HG02588 (cell line): Measurements from ENCODE around the gene IGFBP3.

Experiments
- ATAC-seq: cut with Tn5 transposase; IDR thresholded peaks from one replicate; pipeline ENCODE4 v1.9.1; 2021; ENCODE audit warnings: mild to moderate bottlenecking, moderate library complexity; ENCODE audit not compliant: unreplicated experiment

IGFBP3 gene

DNA sequence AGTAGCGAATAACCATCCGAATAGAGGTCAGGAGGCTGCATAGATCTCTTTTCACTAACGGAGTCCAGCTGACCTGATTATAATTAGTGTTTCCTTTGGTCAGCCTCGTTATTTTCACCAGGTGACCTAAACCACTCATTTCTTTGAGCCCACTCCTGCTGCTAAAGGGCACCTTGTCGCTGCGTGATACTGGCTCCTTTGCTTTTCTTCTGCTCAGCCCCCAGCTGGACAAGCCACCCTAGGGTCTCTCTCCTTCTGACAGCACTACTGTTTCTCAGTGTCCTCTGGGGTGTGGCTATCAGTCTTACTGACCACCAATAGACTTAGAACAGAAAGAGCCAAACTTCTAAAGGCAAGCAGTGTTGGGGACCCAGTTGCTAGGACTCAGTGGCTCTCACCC, 2.7 kb upstream of the IGFBP3 start:
- no peak for ATAC-seq

DNA sequence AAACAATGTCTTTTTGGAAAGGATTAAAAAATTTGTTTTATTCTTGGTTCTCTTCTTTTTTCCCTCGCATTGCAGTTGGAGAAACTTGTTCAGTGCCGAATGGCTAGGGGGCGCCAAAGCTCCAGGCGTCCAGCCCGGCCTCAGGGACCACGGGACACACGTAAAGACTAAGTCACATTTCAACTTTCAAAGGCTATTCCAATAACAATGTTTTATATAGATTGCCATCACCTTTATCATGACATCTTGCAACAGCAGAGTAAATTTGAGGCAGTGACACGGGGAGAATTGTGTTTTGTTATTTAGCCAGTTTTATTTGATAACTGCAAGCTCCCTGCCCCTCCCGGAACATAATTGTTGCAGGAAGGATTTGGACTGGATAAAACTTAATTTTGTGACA, 2.2 kb upstream of the IGFBP3 start:
- no peak for ATAC-seq

DNA sequence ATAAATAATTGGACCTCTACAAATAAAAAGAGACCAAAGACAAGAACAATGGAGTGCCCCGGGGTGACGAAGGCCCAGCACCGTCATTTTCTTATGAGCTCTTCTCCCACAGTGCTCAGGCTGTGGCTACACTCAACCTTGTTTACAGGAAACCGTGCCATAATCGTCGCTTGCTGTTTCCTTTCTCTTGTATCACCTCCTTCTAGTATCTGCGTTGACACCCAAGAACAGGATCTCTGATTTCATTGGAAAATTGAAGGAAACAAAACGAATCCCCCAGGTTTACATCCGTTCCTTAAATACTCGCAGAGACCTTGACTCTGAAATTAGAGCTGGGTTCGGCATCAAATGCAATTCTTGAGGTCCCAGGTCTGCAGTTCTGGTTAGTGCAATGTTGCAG, 1.7 kb upstream of the IGFBP3 start:
- no peak for ATAC-seq

DNA sequence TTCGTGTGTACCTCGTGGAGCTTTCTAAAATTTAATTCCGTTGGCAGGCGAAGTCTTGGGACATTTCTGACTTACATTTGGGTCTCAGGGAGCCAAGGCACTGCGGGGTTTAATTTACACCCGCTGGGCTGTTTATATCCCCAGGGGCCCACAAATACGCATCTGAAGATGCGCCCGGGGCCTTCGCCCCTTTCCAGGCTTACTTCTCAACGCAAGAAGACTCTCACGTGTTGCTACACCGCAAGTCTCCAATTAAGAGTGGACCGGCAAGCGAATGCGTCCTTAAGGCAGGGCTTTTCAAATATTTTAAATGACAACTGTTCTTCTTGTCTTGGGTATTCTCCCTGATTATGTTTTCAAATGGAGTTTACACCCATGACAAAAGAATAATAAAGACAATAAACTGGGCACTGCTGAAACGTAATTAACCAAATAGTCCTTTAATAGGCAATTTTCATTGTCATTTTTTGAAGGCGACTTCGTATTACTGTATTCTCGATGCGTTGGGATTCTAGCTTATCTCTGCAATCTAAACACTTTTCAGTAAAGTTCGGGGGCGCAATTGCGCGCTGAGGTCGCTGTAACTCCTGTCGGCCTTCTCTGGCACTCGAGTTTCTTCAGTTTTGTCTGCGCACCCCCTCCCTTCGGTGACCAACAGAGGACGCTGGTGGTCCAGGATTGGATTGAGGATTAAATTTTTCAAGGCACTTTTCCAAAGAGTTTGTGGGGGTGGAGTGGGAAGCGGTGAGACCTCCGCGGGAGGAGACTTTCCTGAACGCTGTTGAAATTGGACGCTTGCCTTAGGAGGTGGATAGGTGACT, 837 bp upstream of the IGFBP3 start:
- ATAC-seq, result no peak

DNA sequence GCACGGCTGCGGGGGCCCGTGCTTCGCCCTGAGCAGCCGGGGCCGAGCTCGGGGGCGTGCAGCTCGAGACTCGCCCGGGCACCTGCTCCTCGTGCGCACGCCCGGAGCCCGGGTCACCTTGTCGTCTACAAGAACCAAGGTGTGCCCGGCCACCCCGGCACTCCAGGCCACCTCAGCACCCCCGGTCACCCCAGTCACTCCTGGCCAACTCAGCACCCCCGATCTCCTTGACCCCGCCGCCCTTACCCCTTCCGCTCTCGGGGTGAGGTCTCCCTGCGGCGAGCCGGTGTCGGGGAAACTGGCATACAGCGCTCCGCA, 268 bp upstream of the IGFBP3 start:
- ATAC-seq, result no peak

DNA sequence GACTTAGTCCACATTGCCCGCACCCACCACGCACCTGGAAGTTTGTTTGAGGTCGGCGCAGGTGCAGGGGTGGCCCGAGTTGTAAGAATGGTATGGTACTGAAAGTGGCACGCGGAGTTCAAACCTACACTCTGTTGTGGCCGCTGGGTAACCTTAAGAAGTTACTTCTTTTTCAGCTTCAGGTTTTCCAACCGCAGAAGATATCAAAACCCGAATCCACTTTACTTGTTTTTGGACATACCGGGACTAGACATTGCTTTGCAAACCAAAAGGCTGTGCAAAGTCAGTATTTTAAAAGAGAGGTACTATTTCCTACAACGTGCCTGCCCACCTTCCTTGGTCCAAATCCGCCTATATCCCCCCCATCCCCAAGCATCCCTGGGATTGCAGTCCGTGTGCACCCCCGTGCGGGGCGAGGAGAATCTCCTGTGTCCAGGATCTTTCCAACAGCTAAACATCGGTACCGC, 1.0 kb downstream of the IGFBP3 start:
- no peak for ATAC-seq

DNA sequence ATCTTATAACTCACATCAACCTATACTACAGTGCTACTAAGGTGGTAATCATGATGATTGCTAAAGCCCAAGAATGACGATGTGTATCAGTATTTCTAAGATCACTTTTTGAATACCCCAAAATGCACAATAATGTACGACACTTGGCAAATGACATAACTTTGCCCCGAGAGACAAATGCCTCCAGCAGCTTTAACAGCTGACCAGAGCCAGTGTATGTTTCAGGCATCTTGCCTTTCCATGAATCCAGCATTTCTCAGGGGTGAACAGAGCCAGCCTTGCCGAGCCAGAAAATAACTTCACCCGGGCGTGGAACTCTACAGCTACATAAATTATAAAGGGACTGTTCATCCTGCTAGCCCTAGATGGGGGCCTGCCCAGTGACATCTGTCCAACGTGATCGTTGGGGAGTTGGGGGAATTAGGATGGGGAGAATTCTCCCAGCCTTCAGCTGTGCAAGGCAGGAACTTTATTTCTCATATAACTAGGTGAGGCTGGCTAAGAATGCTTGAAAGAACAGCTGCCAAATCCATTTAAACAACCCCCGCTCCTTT, 1.8 kb downstream of the IGFBP3 start:
- ATAC-seq, result no peak

DNA sequence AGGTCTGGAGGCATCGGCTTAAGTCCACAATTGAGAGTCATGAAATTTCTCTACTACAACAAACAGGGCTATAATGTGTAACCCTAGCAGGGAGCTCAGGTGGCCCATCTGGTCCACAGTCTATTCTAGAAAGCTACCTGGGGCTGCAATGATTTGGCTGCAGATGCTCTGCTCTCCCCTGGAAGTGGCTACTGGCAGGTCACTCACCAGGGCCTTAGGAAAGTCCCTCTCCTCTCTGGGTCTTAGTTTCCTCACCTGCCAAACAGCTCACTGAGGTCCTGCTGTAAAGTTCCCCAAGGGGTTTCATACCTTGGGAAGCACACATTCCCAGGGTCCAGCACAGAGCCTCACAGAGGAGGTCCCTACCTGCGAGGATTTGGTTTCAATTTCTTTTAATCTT, 2.5 kb downstream of the IGFBP3 start:
- no peak for ATAC-seq

DNA sequence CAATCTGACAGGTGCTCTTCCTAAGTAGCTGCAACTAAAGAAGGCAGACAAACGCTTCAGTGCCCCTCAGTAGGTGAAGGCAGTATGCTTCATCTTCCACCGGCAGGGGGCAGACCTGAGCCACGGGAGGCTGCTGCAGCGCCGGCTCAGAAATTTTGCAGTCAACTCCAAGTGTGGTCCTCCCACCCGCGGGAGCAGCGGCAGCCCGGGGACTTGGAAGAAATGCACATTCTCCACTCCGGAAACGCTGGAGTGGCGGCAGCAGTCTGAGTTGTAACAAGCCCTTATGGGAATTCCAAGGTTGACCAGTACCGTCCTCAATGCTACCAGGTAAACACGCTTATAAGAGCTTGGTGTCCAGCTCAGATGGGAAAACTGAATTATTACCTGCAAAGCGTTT, 3.4 kb downstream of the IGFBP3 start:
- ATAC-seq, result peak; percentile 67

DNA sequence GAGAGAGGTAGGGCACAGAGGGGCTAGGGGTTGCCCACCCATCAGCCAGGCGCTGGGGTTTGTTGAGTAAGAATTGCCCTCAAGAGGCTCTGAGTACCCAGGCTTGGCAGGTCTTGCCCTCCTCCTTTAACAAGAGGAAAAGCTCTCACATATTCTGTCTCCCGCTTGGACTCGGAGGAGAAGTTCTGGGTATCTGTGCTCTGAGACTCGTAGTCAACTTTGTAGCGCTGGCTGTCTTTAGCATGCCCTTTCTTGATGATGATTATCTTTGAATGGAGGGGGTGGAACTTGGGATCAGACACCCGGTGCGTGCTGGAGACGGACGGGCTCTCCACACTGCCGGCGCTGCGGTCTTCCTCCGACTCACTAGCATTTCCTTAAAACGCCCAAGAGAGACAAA, 4.0 kb downstream of the IGFBP3 start:
- ATAC-seq, result no peak

DNA sequence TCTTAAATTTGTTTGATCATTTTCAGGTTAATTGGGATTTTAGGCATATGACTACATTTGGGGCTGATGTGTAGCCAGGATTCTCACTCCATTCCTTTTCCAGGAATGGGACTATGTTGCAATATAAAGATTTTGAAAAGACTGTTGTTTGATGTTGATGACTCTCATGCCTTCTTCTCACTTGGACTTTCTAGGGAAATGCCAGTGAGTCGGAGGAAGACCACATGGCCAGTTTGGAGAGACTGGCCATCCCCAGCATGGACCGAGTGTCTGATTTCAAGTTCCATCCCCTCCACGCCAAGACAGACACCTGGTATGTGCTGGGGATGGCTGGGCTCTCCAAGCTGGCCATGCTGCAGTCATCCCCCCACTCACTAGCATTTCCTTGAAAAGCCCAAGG, 5.5 kb downstream of the IGFBP3 start:
- ATAC-seq, result no peak

DNA sequence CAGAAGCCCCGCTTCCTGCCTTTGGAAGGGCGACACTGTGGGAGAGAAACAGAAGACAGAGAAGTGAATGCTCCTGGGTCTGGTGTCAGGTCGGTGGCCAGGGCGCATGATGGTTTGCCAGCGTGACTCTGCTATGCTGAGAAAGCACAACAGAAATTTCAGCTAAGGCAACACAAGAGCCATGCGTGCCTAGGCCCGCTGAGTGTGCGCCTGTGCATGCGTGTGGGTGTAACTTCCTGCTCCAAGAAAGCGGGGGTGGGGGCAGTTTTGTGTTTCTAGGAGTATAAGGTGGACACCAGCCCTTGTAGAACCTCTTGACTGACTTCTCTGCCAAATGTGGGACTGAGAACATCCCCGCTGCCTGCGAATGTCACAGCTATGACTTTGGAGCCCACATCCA, 6.2 kb downstream of the IGFBP3 start:
- ATAC-seq, result no peak

DNA sequence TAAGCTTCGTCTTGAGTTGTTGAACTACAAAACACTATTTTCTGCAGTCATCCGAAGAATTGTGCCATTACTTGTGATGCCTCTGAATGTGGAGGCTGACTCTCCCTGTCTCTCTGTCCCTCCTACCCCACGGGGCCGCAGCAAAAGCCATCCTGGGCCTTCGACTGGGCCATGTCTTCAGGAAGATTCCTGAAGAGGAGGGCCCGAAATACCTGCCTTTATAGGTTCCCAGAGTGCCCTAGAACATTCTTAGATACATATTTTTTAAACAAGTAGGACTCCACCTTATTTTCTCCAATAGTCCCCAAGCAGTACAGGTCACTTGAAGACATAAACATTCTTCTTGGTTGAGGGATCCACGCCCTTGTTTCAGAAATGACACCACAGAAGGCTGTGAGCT, 8.1 kb downstream of the IGFBP3 start:
- no peak for ATAC-seq

DNA sequence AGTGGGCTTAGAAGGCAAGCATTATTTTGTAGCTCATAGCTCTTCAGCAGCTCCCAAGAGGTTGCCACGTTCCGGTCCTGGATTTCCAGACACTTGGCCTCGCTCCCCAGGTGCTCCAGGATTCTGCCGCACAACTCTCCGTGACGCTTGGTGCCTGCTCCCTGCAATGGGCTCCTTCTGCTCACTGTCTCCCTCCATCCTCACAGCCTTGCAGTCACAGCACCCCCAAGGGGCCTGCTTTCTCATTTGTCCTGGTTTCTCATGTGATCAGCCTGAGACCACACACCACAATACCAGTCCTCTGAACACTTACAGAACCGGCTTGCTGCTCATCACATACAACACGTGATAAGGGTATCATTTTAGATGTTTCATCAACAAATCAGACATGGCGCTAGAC, 9.8 kb downstream of the IGFBP3 start:
- ATAC-seq, result no peak

DNA sequence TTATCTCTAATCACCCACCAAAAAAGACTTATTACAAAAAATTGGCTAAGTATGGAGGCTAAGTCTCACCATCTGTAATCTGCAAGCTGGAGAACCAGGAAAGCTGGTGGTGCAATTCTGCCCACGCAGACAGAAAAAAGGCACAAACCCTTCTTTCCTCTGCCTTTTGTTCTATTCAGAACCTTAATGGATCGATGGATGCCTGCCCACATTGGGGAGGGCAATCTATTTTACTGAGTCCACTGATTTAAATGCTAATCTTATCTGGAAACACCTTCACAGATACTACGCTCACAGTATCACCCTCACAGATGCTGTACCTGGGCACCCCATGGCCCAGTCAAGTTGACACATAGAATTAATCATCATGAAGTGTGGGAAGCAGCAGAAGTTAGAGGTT, 10.2 kb downstream of the IGFBP3 start:
- no peak for ATAC-seq

DNA sequence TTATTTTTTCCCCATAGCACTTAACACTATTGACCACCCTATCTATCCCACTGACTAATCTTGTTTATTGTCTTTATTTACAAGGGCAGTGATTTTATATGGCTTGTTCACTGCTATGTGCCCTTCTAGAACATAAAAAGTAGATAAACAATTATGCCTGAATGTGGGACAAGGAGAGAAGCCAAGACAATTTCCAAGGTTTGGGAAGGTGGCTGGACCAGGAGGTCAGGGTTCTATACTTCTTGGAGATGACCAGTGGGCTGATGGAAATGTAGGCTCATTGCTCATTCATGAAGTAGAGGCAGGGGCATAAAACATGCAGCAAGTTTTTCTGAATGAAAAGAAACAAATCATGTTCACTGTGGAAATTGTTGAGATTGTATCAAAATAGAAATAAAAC, 11.5 kb downstream of the IGFBP3 start:
- no peak for ATAC-seq

DNA sequence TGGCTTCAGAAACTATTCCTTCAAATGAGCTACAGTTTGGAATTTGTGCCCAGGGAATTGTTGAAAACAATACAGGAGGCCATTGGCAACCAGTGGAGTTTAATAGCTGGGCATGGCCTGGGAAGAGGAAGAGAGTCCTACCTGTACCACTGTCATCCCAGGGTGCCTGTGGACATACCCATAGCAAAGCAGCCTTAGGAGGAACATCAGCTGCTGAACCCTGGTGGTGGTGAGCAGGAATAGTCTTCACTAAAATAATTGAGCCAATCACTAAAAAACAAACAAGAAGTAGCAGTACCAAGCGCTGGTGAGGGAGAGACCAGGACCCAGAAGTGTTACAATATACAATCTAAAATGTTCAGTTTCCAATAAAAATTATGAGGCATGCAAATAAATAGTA, 18.3 kb downstream of the IGFBP3 start:
- no peak for ATAC-seq

DNA sequence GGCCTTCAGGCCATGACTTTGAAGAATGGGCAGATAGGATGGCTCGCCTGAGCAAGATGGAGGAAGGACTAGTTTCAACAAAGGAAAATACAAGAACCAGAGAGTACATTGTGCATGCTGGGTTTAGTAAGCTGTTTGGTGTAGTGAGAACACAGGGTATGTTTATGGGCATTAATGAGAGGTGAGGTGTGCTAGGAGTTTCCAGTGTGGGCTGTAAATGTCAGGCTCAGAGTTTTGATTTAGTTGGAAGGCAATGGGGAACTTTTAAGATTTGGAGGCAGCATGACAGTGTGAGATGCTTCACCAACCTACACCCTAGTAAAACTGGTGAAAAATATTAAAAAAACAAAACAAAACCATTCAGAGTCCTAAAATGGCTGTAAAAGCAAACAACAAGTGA, 19.5 kb downstream of the IGFBP3 start:
- ATAC-seq, result no peak

DNA sequence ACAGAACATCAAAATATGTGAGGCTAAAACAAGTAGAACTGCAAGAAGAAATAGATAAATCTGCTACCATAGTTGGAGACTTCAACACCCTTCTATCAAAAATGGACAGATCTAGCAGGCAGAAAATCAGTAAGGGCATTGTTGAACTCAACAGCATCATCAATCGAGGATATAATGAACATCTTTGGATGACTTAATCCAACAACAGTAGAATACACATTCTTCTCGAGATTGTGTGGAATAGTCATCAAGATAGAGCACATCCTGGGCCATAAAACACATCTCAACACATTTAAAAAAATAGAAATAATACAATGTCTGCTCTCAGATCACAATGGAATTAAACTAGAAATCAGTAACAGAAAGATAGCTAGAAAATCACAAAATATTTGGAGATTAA, 22.9 kb downstream of the IGFBP3 start:
- ATAC-seq, result no peak

DNA sequence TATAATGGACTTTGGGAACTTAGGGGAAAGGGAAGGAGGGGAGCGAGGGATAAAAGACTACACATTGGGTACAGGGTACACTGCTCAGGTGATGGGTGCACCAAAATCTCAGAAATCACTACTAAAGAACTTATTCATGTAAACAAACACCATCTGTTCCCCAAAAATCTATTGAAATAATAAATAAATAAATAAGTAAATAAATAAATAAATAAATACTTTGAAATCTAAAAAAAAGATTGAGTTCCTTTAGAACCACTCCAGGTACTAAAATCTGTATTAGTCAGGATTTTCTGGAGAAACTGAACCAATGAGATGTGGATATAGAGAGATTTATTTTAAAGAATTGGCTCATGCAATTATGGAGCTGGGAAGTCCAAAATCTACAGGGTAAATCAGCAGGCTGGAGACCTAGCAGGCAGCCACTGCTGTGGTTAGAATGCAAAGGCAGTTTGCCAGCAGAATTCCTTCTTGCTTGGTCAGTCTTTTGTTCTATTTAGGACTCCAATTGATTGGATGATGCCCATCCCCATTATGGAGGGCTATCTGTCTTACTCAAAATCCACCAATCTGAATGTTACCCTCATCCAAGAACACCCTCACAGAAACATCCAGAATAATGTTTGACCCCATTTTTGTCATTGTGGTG, 23.9 kb downstream of the IGFBP3 start:
- no peak for ATAC-seq

DNA sequence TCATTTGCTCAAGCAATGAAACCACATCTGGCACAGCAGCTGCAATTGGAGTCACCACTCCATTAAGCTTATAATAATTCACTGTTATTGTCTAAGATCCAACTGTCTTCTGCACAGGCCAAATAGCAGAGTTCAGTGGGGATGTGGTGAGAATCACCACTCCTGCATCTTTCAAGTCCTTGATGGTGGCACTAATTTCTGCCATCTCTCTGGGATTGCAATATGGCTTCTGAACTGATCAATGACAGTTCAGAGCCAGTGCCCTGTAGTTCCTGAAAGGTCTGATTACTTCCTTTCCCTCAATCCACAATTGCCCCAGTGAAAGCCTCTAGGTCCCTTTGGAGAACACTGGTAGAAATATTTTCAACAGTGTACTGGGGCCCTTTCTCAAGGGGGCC, 26.4 kb downstream of the IGFBP3 start:
- no peak for ATAC-seq

DNA sequence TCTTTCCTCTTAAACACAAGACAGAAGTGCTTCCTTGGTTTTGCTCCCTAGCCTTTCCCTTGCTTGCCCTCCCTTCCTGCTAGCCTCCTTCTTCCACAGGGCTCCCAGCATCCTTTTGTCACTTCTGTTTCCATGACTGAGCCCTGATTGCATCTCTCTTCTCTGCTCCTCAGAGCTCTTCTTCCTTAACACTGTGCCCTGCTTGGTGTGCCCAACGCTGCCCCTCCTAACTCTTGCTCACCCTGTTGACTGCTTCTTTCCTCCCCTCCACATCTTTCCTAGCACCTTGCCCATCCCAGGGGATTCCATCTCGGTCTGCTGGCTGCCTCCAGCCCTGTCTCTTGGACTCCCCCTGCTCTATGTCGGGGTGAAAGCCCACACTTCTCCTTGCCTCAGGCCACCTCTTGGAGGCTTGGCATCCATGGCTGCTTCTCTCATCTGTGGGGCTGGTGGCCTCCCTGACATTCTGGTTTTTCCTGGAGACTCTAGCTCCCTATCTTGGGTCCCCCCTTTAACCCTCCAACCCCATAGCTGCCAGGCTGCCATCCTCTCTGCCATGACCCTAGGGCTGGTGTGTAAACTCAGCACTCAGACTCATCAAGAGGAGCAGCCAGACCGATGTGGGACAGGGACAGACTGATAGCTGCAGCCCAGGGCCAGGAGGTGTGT, 26.9 kb downstream of the IGFBP3 start:
- ATAC-seq, result no peak
